Esophagus muscularis mucosa (tissue), 4 donors: ENCODE data around the gene NMUR2.

Experiments used
- CTCF ChIP-seq, 3 experiments: fragments of 200-600 bp in 2 of 3; fragments of 450-650 bp in 1 of 3; sonication (generic) in 2 of 3; IDR thresholded peaks; one replicate each; pipeline ENCODE4 v1.5.1; 2017 to 2019; ENCODE audit warnings: antibody characterized with exemption in 3 of 3, mild to moderate bottlenecking in 2 of 3, moderate library complexity in 1 of 3
- EP300 ChIP-seq: sonication (generic); formaldehyde crosslinking; IDR thresholded peaks from one replicate; pipeline ENCODE4 v1.6.1; 2017; ENCODE audit warnings: antibody characterized with exemption
- POLR2A ChIP-seq: fragments of 450-650 bp; IDR thresholded peaks from one replicate; pipeline ENCODE4 v1.6.1; 2017; ENCODE audit warnings: antibody characterized with exemption, moderate library complexity, mild to moderate bottlenecking, low read depth
- POLR2AphosphoS5 ChIP-seq, 2 donors: sonication (generic); formaldehyde crosslinking; IDR thresholded peaks; one replicate each; pipeline ENCODE4 v1.6.1; 2017; ENCODE audit warnings: antibody characterized with exemption in 2 of 2

- TF ChIP-seq EP300 (no peak), CTCF (IDR thresholded peaks at IDR 0.05) (no peak), POLR2A (no peak), POLR2AphosphoS5 (IDR thresholded peaks at IDR 0.05) (no peak)
Observed at GRCh38 chr5:152406082-152406481, 1.0 kb upstream of the NMUR2 start.
